SK-N-SH (cell line): ENCODE results near the gene GPR61. TPM values are rescaled to one million over a fixed set of nuclear protein-coding genes. Genes with fewer than 3 reads are reported as not detected.

Experiments
- CTCF ChIA-PET: fragments of 300-600, 350-600 bp; formaldehyde crosslinking; extraction: SDS; loops from one replicate; lab custom pipeline; 2021; lab: Yijun Ruan, JAX
- POLR2A ChIA-PET: fragments of 350-600 bp; sonication (Branson Sonifier 250); formaldehyde crosslinking; extraction: SDS; loops from one replicate; lab custom pipeline; 2020; ENCODE audit warnings: antibody characterized with exemption, inconsistent platforms; lab: Yijun Ruan, JAX
- DNase-seq: peaks from one replicate; pipeline ENCODE4 v3.0.0; 2012
- H2AFZ ChIP-seq: fragments of 200-600 bp; sonication (generic); 2 replicates; pipeline ENCODE4 v1.8.1; 2016; ENCODE audit warnings: antibody characterized with exemption, mild to moderate bottlenecking, low read depth
- H3F3A ChIP-seq: fragments of 200-600 bp; sonication (generic); replicated peaks from 2 replicates; pipeline ENCODE3; 2016; ENCODE audit warnings: antibody characterized with exemption, mild to moderate bottlenecking; ENCODE audit not compliant: insufficient read depth
- H3K27ac ChIP-seq, 2 experiments: fragments of 200-500 bp in 1 of 2; fragments of 200-600 bp in 1 of 2; sonication (Bioruptor generic) in 1 of 2; sonication (generic), shearing (Covaris generic) in 1 of 2; 2 replicates each; pipeline versions ENCODE4 v1.5.1 to v1.6.1; 2014 to 2016; ENCODE audit warnings: low read depth in 2 of 2, inconsistent platforms in 1 of 2, low read length in 1 of 2, mild to moderate bottlenecking in 1 of 2, mixed read lengths in 1 of 2
- H3K27me3 ChIP-seq: fragments of 200-600 bp; sonication (generic), shearing (Covaris generic); 2 replicates; pipeline ENCODE4 v1.6.1; 2016; ENCODE audit warnings: mixed run types; ENCODE audit not compliant: insufficient read depth
- H3K36me3 ChIP-seq, 2 experiments: fragments of 200-500 bp in 1 of 2; fragments of 200-600 bp in 1 of 2; sonication (Bioruptor generic) in 1 of 2; sonication (generic) in 1 of 2; replicated peaks in 1 of 2; 2 replicates each; pipeline versions ENCODE3 to v1.5.1; 2014 to 2016; ENCODE audit warnings: low read length in 1 of 2, mild to moderate bottlenecking in 1 of 2; ENCODE audit not compliant: insufficient read depth in 2 of 2, control insufficient read depth in 1 of 2
- H3K4me1 ChIP-seq, 2 experiments: fragments of 200-500 bp in 1 of 2; fragments of 200-600 bp in 1 of 2; sonication (Bioruptor generic) in 1 of 2; sonication (generic), shearing (Covaris generic) in 1 of 2; 2 replicates each; pipeline versions ENCODE4 v1.5.1 to v1.6.1; 2014 to 2016; ENCODE audit warnings: low read depth in 1 of 2, low read length in 1 of 2, mixed run types in 1 of 2; ENCODE audit not compliant: insufficient read depth in 2 of 2, control insufficient read depth in 1 of 2
- H3K4me2 ChIP-seq: fragments of 200-600 bp; sonication (generic), shearing (Covaris generic); 2 replicates; pipeline ENCODE4 v1.6.1; 2017; ENCODE audit warnings: mixed run types
- H3K4me3 ChIP-seq, 2 experiments: fragments of 200-500 bp in 1 of 2; fragments of 200-600 bp in 1 of 2; sonication (Bioruptor generic) in 1 of 2; sonication (generic), shearing (Covaris generic) in 1 of 2; 2 replicates each; pipeline versions ENCODE4 v1.5.1 to v1.8.1; 2014 to 2016; ENCODE audit warnings: low read depth in 2 of 2, inconsistent platforms in 1 of 2, low read length in 1 of 2, mild to moderate bottlenecking in 1 of 2, mixed read lengths in 1 of 2, moderate library complexity in 1 of 2
- H3K79me2 ChIP-seq: fragments of 200-600 bp; sonication (generic); 2 replicates; pipeline ENCODE4 v1.8.1; 2017; ENCODE audit warnings: mild to moderate bottlenecking; ENCODE audit not compliant: insufficient read depth
- H3K9ac ChIP-seq: fragments of 200-600 bp; sonication (generic); 2 replicates; pipeline ENCODE4 v1.6.1; 2017; ENCODE audit warnings: mixed run types
- H3K9me2 ChIP-seq: fragments of 200-600 bp; sonication (generic); 2 replicates; pipeline ENCODE4 v1.6.1; 2017; ENCODE audit warnings: mixed run types
- H3K9me3 ChIP-seq: fragments of 200-600 bp; sonication (generic); 2 replicates; pipeline ENCODE4 v1.6.1; 2017; ENCODE audit warnings: mixed run types, mild to moderate bottlenecking, moderate library complexity
- H4K20me1 ChIP-seq: fragments of 200-600 bp; sonication (generic); 2 replicates; pipeline ENCODE4 v1.6.1; 2017; ENCODE audit warnings: mild to moderate bottlenecking, mixed run types; ENCODE audit not compliant: insufficient read depth
- EZH2phosphoT487 ChIP-seq: fragments of 200-600 bp; sonication (generic); IDR thresholded peaks from 2 replicates; pipeline ENCODE4 v1.6.1; 2017; ENCODE audit warnings: low read depth, mixed run types, mild to moderate bottlenecking, antibody characterized with exemption, moderate library complexity, borderline replicate concordance
- FOXM1 ChIP-seq: IDR thresholded peaks from 2 replicates; pipeline ENCODE4 v1.4.0; 2012; ENCODE audit warnings: low read depth, mild to moderate bottlenecking
- GABPA ChIP-seq: IDR thresholded peaks from 2 replicates; pipeline ENCODE4 v1.4.0; 2012; ENCODE audit warnings: low read depth, mild to moderate bottlenecking
- IRF3 ChIP-seq: fragments of 150-350 bp; IDR thresholded peaks from 2 replicates; pipeline ENCODE4 v1.6.1; 2016; ENCODE audit warnings: mild to moderate bottlenecking, low read depth, low read length
- JUND ChIP-seq: IDR thresholded peaks from 2 replicates; pipeline ENCODE4 v1.4.0; 2012
- MEF2A ChIP-seq: IDR thresholded peaks from 2 replicates; pipeline ENCODE4 v1.4.0; 2012; ENCODE audit warnings: low read depth, borderline replicate concordance
- PBX3 ChIP-seq: IDR thresholded peaks from 2 replicates; pipeline ENCODE4; 2012
- POLR2AphosphoS5 ChIP-seq: IDR thresholded peaks from 2 replicates; pipeline ENCODE4 v1.6.1; 2012; ENCODE audit warnings: low read depth, low read length
- RAD21 ChIP-seq: IDR thresholded peaks from 2 replicates; pipeline ENCODE4 v1.6.1; 2012; ENCODE audit warnings: mild to moderate bottlenecking, low read length
- RCOR1 ChIP-seq: fragments of 150-350 bp; IDR thresholded peaks from 2 replicates; pipeline ENCODE4 v1.6.1; 2017; ENCODE audit warnings: antibody characterized with exemption, low read length
- SMC3 ChIP-seq: IDR thresholded peaks from 2 replicates; pipeline ENCODE4 v1.6.1; 2012; ENCODE audit warnings: low read depth, low read length, improper control_type of control experiment
- TEAD4 ChIP-seq: IDR thresholded peaks from 2 replicates; pipeline ENCODE4 v1.4.0; 2012; ENCODE audit warnings: mild to moderate bottlenecking, borderline replicate concordance; ENCODE audit not compliant: insufficient read depth
- YY1 ChIP-seq: IDR thresholded peaks from 2 replicates; pipeline ENCODE4 v1.4.0; 2012; ENCODE audit warnings: low read depth, mild to moderate bottlenecking
- WGBS: methylation state at CpG from one replicate; pipeline ENCODE4 v1.1.6; 2017; ENCODE audit warnings: low lambda C conversion rate; 5-methylcytosine and 5-hydroxymethylcytosine counted together
- polyA plus RNA-seq, 3 experiments: library from polyadenylated mRNA; depleted of rRNA; stranded (reverse); fragments of >200 nt; gene quantifications; 2 replicates each; pipeline ENCODE4 v1.2.3, GENCODE V29; 2012

Gene GPR61
- polyA plus RNA-seq, 1 of the 3 experiments (the other 2 are of a cell fraction) = not detected

DNA sequence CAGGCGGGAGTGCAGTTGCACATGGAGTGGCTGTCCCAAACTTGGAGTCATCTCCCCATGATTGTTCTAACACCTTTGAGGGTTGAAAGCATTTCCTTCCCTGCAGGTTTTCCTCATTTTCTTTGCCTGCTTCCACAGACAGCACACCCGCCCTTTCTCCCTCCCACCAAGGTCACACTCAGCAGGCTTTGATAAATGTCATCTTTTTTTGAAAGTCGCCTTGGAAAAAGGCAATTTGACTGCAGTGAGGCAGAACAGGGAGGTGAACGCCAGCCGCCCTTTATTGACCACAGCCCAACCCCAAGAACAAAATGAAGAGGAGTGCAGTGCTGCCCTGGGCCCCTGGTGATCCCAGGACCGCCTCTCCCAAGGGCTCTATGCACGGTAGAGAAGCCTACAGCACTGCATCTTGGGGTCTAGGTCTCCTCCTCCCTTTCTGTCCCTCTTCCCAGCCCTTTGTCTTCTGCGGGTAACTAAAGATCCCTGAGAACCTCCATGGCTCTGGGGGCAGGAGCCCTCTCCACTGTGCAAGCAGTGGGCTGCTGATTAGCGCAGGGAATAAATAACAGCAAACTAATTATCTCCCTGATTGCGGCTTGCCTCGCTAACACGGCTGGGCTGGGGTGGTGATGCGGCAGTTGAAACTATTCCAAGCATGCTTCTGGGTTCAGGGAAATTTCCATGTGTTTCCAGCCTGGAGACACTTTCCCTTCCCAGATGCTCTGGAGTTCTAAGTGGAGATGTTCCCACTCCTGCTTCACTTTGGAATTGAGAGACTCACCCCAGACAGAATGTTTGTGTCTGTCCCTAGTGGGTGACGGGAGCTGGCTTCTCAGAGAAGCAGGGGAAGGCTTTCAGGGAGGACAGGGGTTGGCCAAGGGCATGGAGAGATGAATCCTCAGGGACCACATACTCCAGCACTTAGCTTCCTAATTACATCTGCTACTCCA, 18.4 kb upstream of the GPR61 start:
- 64% methylated on average over 13 of the region's 14 CpGs for WGBS
- Histone ChIP-seq H3K27me3 (peaks cover 6% of the 10 kb centered on the region; the same call in 1 of the 2 replicates), H3F3A (no peaks in the 10 kb centered on the region), H3K36me3 (no peaks in the 10 kb centered on the region), H4K20me1 (no peaks in the 10 kb centered on the region), H2AFZ (no peak overlapping the region), H3K4me2 (no peak overlapping the region), H3K9me3 (no peaks in the 10 kb centered on the region), H3K9ac (no peak overlapping the region), H3K4me1 (peaks cover 0 to 8% of the 10 kb centered on the region in 2 experiments; a peak in 1 of 4 replicates), H3K4me3 (no peak overlapping the region), H3K79me2 (no peaks in the 10 kb centered on the region), H3K9me2 (no peaks in the 10 kb centered on the region), H3K27ac (no peak overlapping the region)
- no peak for DNase-seq
- TF ChIP-seq PBX3 (no peak), JUND (no peak), IRF3 (no peak)
- ChIA-PET POLR2A (no interaction called here), CTCF (interaction anchor here (0.9 to 40.2 kb wide), 5 partner anchors 11 to 29 kb away, joined by 3 to 1710 read pairs (median 35); partner anchors contain the start of genes AMIGO1, ATXN7L2, CYB561D1 and GPR61)

DNA sequence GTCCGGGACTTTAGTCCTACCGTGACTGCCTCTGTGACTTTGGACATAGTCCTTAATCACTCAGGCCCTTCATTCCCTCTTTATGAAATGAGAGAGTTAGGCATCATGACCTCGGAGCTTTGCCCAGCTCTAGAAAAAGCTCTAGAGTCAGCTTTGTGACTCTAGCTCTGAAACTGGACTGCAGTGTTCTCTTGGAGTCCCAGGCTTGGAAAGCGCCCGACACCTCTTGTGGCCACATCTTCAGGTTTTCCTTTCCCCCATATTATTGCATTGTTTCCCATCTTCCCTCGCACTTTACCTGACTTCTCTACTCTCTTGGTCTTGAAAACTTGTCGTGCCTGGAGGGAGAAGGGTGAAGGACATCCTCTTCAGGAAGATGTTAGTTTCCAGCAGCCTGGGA, 17.6 kb upstream of the GPR61 start:
- Histone ChIP-seq H3F3A (no peaks in the 10 kb centered on the region), H2AFZ (no peak overlapping the region)

More for the DNA sequence above, 17.6 kb upstream of the GPR61 start:
- H3K27ac ChIP-seq = no peak overlapping the region
- no peak overlapping the region for H3K9ac ChIP-seq
- H3K4me1 ChIP-seq = peaks cover 0 to 3% of the 10 kb centered on the region in 2 experiments; a peak in 1 of 4 replicates
- no peaks in the 10 kb centered on the region for H3K36me3 ChIP-seq
- TF ChIP-seq POLR2AphosphoS5 (no peak), RAD21 (no peak), TEAD4 (no peak), IRF3 (no peak), YY1 (no peak), MEF2A (no peak), FOXM1 (no peak), SMC3 (no peak), EZH2phosphoT487 (no peak), GABPA (no peak), RCOR1 (no peak)
- TF ChIP-seq, all 33 proteins: peak for 0
- Histone ChIP-seq H3K79me2 (no peaks in the 10 kb centered on the region), H3K4me2 (no peak overlapping the region), H3K27me3 (peaks cover 6% of the 10 kb centered on the region; the same call in 1 of the 2 replicates), H3K9me2 (no peaks in the 10 kb centered on the region), H3K9me3 (no peaks in the 10 kb centered on the region), H3K4me3 (no peak overlapping the region), H4K20me1 (no peaks in the 10 kb centered on the region)
- ChIA-PET POLR2A (no interaction called here), CTCF (interaction anchor here (4.0 to 26.3 kb wide), 2 partner anchors 10 to 21 kb away, joined by 35 to 1710 read pairs; partner anchors contain the start of genes AMIGO1, ATXN7L2 and CYB561D1)
- WGBS = 83% methylated on average over 5 of the region's 7 CpGs
- no peak for DNase-seq
